ENCODE results near the gene CTNNA3.

CTNNA3 gene

GRCh38 chr10:67664942-67665341 lies 31.1 kb downstream of the CTNNA3 start:
- no peak for FAIRE-seq

DNA sequence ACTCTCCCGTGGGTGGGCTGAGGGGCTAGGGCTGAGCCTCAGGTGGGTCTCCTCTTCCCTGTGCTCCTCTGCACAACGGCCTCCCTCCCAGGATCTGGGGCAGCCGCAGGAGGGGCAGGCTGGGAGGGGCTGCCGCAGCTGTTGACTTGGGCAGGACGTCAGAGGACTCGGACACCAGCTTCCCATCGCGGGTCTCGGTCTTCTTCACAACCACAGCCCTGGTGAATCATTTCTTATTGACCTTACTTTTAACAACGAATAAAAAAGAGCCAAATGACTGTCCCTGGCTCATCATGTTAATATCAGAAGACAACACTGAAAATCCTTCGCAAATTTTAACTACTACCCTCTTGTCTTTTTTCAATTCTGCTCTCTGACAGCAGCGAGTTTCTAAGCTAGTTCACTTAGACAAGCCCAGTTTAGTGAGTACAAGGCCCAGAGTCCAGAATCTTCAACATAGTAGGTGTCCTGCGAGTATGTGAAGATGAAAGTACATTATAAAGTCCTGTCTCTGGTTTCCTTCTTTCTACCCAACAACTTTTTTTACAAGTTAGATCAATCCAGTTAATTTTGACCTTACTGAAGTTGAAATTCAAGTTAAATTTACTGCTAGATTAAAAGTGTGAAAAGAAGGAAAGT lies 32.4 kb downstream of the CTNNA3 start:
- no peak for FAIRE-seq

DNA sequence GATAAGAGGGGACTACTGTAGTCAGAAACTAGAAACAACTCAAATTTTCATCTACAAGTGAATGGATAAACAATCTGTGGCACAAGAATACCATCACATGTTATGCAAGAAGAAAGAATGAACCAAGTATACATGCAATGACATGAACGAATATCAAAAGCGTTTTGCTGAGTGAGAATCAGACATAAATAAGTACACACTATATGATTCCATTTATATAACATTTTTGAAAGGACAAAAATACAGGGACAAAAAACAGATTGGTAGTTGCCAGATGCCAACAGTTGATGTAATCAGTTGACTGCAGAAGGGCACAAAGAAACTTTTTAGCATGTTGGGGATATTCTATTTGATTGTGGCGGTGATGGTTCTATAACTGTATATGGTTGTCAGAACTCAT lies 33.6 kb downstream of the CTNNA3 start:
- FAIRE-seq = no peak

GRCh38 chr10:67659497-67659896 lies 36.5 kb downstream of the CTNNA3 start:
- FAIRE-seq = no peak

- FAIRE-seq = no peak
Measured at GRCh38 chr10:67657775-67658174, 38.2 kb downstream of the CTNNA3 start.

- FAIRE-seq = no peak
Measured at GRCh38 chr10:67650558-67650957, 45.4 kb downstream of the CTNNA3 start.

GRCh38 chr10:67648613-67649229 lies 47.3 kb downstream of the CTNNA3 start:
- FAIRE-seq = no peak

GRCh38 chr10:67630904-67631303 lies 65.1 kb downstream of the CTNNA3 start:
- no peak for FAIRE-seq

- no peak for FAIRE-seq
Measured at GRCh38 chr10:67629461-67629971, 66.5 kb downstream of the CTNNA3 start.

DNA sequence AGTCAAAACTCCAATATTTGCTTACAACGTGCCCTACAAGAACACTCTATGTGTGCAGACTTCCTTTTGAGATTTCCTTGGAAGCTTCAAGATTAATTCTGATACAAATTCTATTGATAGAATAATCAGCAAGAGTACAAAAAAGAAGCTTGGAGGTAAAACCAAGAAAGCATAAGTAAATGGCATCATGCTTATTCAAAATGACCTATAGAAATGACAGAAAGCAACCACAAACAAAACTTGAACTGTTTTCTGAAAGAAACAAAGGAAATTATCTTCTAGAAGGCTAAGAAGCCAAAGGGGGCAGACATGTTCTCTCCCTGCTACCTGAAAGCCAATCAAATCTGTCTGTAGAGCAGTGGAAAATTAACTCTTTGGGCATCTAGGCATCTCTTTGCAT lies 73.0 kb downstream of the CTNNA3 start:
- FAIRE-seq = no peak

DNA sequence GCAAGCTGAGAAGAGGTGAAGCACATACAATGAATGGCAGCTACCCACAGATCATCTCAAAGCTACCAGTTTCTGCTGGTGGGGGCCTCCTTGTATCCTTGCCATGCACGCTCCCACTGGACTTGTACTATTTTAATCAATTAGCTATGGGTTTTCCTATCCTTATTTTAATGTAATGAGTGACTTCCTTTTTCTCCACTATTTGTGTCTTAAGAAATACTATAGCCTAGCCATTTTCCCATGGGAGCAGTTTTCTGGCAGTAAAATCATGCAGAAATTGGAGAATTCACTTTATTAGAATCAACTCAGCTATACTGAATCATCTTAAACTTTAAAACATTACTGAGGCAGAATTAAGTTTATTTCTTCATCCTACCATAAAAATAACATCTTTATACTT lies 73.5 kb downstream of the CTNNA3 start:
- FAIRE-seq = no peak

GRCh38 chr10:67621834-67622233 lies 74.2 kb downstream of the CTNNA3 start:
- no peak for FAIRE-seq

DNA sequence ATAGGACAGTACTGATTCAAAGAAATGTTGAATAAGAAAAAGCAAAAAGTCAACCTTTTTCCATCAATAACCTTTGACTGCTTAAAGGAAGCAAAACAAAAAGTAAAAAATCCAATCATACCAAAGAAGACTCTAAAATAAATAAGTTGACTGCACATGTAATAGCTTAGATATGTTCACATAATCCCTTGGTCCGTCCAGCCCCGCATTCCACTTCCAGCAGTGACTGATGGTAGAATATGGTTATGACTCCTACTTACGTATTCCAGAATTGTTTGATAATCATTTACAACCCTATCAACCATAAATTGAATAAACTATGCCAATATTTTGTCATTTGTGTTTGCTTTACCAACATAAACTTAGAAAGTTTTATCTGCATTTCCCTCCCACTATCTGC lies 77.9 kb downstream of the CTNNA3 start:
- FAIRE-seq = no peak

GRCh38 chr10:67612577-67613537 lies 83.1 kb downstream of the CTNNA3 start:
- no peak for FAIRE-seq

GRCh38 chr10:67612176-67612575 lies 83.8 kb downstream of the CTNNA3 start:
- no peak for FAIRE-seq

- FAIRE-seq = no peak
Measured at GRCh38 chr10:67609996-67610793, 85.8 kb downstream of the CTNNA3 start.

- no peak for FAIRE-seq
Measured at GRCh38 chr10:67608001-67608400, 88.0 kb downstream of the CTNNA3 start.

GRCh38 chr10:67607472-67607871 lies 88.5 kb downstream of the CTNNA3 start:
- FAIRE-seq = no peak

- no peak for FAIRE-seq
Measured at GRCh38 chr10:67606572-67606971, 89.4 kb downstream of the CTNNA3 start.

GRCh38 chr10:67603701-67604100 lies 92.3 kb downstream of the CTNNA3 start:
- no peak for FAIRE-seq

DNA sequence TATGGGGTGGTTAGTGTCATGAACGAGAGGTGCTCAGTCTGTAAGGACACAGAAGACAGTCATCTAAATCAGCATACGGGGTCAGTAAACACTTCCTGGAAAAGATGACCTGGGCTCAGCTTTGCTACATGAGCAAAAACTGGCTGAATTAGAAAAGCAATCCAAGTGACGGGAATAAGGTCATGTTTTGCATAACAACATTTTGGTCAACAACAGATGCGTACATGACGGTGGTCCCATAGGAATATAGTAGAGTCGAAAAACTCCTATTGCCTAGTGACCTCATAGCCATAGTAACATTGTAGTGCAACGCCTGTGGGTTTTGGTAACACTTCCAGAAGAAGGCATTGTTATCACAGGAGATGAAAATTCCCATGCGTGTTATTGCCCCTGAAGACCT lies 92.9 kb downstream of the CTNNA3 start:
- no peak for FAIRE-seq

DNA sequence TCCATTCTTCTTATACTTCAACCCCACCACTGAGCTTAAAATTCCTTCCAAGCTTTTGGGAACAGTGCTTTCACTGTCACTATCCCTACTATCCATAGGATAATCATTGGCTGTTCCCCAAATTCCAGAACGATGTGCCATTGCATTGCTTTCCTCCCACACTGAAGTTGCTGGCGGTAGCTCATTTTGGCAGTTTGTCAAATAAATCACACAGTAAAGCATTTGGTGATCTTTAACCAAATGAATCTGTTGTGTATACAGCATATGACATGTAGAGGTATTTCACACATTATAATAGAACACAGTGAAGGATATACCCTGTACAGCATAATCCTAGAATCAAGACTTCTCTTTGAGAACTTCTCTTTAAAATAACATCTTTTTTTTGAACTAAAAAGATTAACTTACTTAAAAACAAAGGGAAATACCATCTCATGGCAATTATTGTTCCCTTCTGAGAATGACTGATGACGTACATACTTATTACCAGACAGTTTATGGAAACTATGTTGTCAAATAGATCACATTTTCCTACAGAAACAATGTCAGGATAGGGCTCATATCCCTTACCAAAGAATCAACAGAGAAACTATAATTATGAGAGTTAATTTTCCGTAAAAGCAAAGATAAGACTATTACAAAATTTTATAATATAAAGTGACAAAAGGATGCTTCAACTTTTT lies 93.6 kb downstream of the CTNNA3 start:
- FAIRE-seq = no peak
